ENCODE results near the gene HYAL4. TPM values are rescaled to one million over a fixed set of nuclear protein-coding genes. Genes with fewer than 3 reads are reported as not detected.

HYAL4 gene
- total RNA-seq, 1 donor from 2014 or later: not detected

GRCh38 chr7:123864966-123865365, 20.0 kb downstream of the HYAL4 start:
- no peak for ATAC-seq (ENCODE audit: low read depth)
- DNase-seq: no peak

GRCh38 chr7:123865517-123866117, 20.6 kb downstream of the HYAL4 start:
- no peaks in the 10 kb centered on the region for H3K9me3 Mint-ChIP-seq
- intact Hi-C loops (cut with micrococcal nuclease): loop anchor here (1.0 to 5.0 kb wide), 6 partner anchors 67 to 992 kb away; no protein-coding TSS in a partner anchor
- no peaks in the 10 kb centered on the region for H3K27me3 Mint-ChIP-seq
- ATAC-seq (ENCODE audit: low read depth): peak; percentile 58
- no peak for DNase-seq
- POLR2A ChIA-PET: no interaction called here
- no peaks in the 10 kb centered on the region for H3K36me3 Mint-ChIP-seq (ENCODE audit: low read depth)
- TF ChIP-seq CTCF (IDR thresholded peaks at IDR 0.05): peak; percentile 97
- H3K4me3 Mint-ChIP-seq: no peak overlapping the region
- CTCF ChIA-PET: interaction anchor here (0.9 to 3.0 kb wide), 13 partner anchors 9 to 373 kb away, joined by 3 to 23 read pairs (median 5); no protein-coding TSS in a partner anchor
- H3K4me1 Mint-ChIP-seq: no peaks in the 10 kb centered on the region
- H3K27ac Mint-ChIP-seq: no peak overlapping the region

More at GRCh38 chr7:123864966-123865365, 20.0 kb downstream of the HYAL4 start:
- H3K9me3 Mint-ChIP-seq: no peaks in the 10 kb centered on the region
- POLR2A ChIA-PET: no interaction called here
- H3K27me3 Mint-ChIP-seq: no peaks in the 10 kb centered on the region
- no peak overlapping the region for H3K27ac Mint-ChIP-seq
- intact Hi-C loops (cut with micrococcal nuclease): loop anchor here (1.0 to 5.0 kb wide), 6 partner anchors 67 to 992 kb away; no protein-coding TSS in a partner anchor
- CTCF ChIA-PET: interaction anchor here (0.9 to 3.0 kb wide), 10 partner anchors 61 to 372 kb away, joined by 4 to 23 read pairs (median 6); no protein-coding TSS in a partner anchor
- H3K36me3 Mint-ChIP-seq (ENCODE audit: low read depth): no peaks in the 10 kb centered on the region
- H3K4me3 Mint-ChIP-seq: no peak overlapping the region
- no peak for TF ChIP-seq CTCF (IDR thresholded peaks at IDR 0.05)
- H3K4me1 Mint-ChIP-seq: no peaks in the 10 kb centered on the region

GRCh38 chr7:123867225-123867624, 22.3 kb downstream of the HYAL4 start:
- POLR2A ChIA-PET: no interaction called here
- CTCF ChIA-PET: interaction anchor here (0.9 to 1.6 kb wide), 3 partner anchors 13 to 231 kb away, joined by 4 to 5 read pairs (median 4); no protein-coding TSS in a partner anchor
- Mint-ChIP-seq H3K27ac (no peak overlapping the region), H3K9me3 (no peaks in the 10 kb centered on the region), H3K4me3 (no peak overlapping the region), H3K4me1 (no peaks in the 10 kb centered on the region), H3K27me3 (no peaks in the 10 kb centered on the region), H3K36me3 (ENCODE audit: low read depth) (no peaks in the 10 kb centered on the region)
- DNase-seq: no peak
- no peak for ATAC-seq (ENCODE audit: low read depth)
- intact Hi-C loops (cut with micrococcal nuclease): loop anchor here (5.0 kb wide), 2 partner anchors 165 to 990 kb away; no protein-coding TSS in a partner anchor
- no peak for TF ChIP-seq CTCF (IDR thresholded peaks at IDR 0.05)

GRCh38 chr7:123871998-123872867, 27.3 kb downstream of the HYAL4 start:
- Mint-ChIP-seq H3K27ac (no peak overlapping the region), H3K36me3 (ENCODE audit: low read depth) (no peaks in the 10 kb centered on the region), H3K27me3 (peaks cover 4% of the 10 kb centered on the region), H3K4me1 (no peaks in the 10 kb centered on the region), H3K4me3 (no peak overlapping the region), H3K9me3 (no peaks in the 10 kb centered on the region)
- DNase-seq (no peak), ATAC-seq (ENCODE audit: low read depth) (no peak)
- POLR2A ChIA-PET: no interaction called here
- intact Hi-C loops (cut with micrococcal nuclease): loop anchor here (2.0 kb wide), 1 partner anchor 377 kb away; no protein-coding TSS in a partner anchor
- CTCF ChIA-PET: interaction anchor here (0.9 to 2.0 kb wide), 8 partner anchors 10 to 380 kb away, joined by 3 to 9 read pairs (median 4); no protein-coding TSS in a partner anchor
- no peak for TF ChIP-seq CTCF (IDR thresholded peaks at IDR 0.05)

Measured in activated B cell treated with CpG ODN at 0.5 μM for 24 hours (primary cell).